Omental fat pad (tissue), 4 donors: ENCODE results near the gene CCN5. TPM values are rescaled to one million over a fixed set of nuclear protein-coding genes. Genes with fewer than 3 reads are reported as not detected.
"Not testable (repeated sequence)": the region's sequence is repeated elsewhere in the genome, so short reads cannot be mapped to it uniquely, and the experiment has no call there.

Experiments
- ATAC-seq: fragments of 150-250 bp; one replicate; pipeline ENCODE4 v1.9.1; 2016; ENCODE audit warnings: mild to moderate bottlenecking, moderate library complexity; ENCODE audit not compliant: low FRiP score
- DNase-seq: peaks from one replicate; pipeline ENCODE4 v3.0.0-alpha.2; 2019; ENCODE audit warnings: low spot score
- CTCF ChIP-seq, 3 donors: fragments of 450-650 bp; IDR thresholded peaks; one replicate each; pipeline ENCODE4 v1.5.1; 2016 to 2017; ENCODE audit warnings: antibody characterized with exemption in 3 of 3, mild to moderate bottlenecking in 3 of 3, moderate library complexity in 2 of 3
- total RNA-seq, 4 donors: library from RNA; depleted of rRNA; stranded (reverse); fragments of >200 nt; gene quantifications; one replicate each; pipeline ENCODE4 v1.1.0, GENCODE V29; 2016

CCN5 gene
- total RNA-seq, result 10 to 100 TPM; 25.9 to 81.7 (median 61.3) TPM

DNA sequence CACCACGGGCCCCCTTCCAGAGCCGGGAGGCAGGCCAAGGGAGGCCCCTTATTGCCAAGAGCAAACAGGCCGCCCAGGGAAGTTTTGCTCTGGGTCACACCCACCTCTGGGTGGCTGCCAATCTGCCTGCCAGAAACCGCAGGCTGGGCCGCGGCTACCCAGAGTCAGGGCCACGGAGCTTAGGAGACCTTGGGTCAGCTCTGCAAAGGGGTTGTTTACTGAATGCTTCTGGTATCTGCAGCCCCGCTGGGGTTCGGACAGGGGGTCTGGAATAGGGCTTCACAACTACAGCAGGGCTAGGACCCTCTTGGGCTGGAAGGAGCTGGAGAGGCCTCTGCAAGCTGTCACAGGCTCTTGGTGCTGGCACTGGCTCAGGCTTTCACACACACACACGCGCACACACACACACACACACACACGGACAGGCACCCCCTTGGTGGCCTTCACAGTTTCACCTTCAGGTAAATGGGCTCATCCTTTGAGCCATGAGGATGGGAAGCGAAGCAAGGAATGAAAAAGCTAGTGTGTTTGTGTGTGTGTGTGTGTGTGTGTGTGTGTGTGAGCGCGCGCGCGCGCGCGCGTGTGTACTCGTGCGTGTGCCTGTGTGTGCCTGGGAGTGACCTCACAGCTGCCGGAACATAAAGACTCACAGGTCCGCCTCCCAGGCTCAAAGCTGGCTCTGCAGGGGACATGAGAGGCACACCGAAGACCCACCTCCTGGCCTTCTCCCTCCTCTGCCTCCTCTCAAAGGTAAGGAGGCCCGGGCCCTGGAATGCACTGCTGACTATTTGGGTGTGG is at the start of gene CCN5:
CCN5 (plus strand) TSS at position 669 of the 798 bp plus-strand sequence; CDS start at position 691, 22 bp downstream.
- DNase-seq (no peak), ATAC-seq (peak; percentile 67)
- no peak for TF ChIP-seq CTCF (IDR thresholded peaks at IDR 0.05)

- no peak for DNase-seq
- ATAC-seq, result no peak
- TF ChIP-seq CTCF (IDR thresholded peaks at IDR 0.05), result no peak
These were observed 49.1 kb upstream of the CCN5 start for GRCh38 chr20:44666066-44666465.

DNA sequence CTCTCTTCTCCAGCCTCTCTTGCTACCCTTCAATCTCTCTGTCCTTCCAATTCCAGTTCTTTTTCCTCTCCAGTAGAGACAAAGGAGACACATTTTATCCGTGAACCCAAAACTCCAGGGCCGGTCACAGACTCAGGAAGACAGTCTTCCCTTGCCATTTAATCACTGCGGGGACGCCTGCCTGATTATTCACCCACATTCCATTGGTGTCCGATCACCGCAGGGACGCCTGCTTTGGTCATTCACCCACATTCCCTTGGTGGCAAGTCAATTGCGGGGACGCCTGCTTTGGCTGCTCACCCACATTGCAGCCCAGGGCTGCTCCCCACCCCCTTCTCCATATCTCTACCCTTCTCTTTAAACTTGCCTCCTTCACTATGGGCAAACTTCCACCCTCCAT is 44.3 kb upstream of the CCN5 start:
- not testable (repeated sequence) for DNase-seq, ATAC-seq

- DNase-seq, ATAC-seq: not testable (repeated sequence)
These were observed 43.6 kb upstream of the CCN5 start for GRCh38 chr20:44671541-44671940.

DNA sequence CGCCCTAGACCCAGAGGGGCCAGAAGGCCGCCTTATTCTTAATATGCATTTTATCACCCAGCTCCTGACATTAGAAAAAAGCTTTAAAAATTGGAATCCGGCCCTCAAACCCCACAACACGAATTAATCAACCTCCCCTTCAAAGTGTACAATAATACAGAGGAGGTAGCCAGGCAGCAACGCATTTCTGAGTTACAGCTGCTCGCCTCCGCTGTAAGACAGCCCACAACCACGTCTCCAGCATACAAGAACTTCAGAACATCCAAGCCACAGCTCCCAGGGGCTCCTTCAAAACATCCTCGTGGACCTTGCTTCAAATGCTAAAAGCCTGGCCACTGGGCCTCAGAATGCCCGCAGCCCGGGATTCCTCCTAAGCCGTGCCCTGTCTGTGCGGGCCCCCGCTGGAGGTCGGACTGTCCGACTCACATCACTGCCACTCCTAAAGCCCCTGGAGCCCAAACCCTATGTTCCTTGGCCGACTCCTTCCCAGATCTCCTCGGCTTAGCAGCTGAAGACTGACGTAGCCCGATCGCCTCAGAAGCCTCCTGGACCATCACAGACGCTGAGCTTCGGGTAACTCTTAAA is 42.8 kb upstream of the CCN5 start:
- not testable (repeated sequence) for ATAC-seq, DNase-seq

DNA sequence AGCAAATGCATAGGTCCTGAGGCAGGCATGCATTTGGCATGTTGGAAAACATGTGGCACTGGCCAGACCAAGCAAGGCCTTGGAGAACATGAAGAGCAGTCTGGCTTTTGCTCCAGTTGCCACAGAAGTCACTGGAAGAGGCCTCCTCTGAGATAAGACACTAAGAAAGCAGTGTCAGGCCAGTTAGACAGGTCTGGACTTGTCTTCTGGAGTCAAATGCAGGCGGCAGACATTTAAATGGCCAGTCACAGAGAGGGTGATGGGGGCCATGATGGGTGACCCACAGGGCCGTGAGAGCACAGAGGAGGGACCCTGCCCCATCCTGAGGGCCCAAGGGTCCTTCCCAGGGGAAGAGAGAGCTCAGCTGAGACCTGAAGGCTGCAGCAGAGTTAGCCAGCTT is 36.9 kb upstream of the CCN5 start:
- ATAC-seq (no peak), DNase-seq (no peak)
- TF ChIP-seq CTCF (IDR thresholded peaks at IDR 0.05), result no peak

GRCh38 chr20:44678990-44679611 is 36.1 kb upstream of the CCN5 start:
- no peak for TF ChIP-seq CTCF (IDR thresholded peaks at IDR 0.05)
- DNase-seq (no peak), ATAC-seq (no peak)

- no peak for ATAC-seq
- no peak for TF ChIP-seq CTCF (IDR thresholded peaks at IDR 0.05)
- no peak for DNase-seq
These were observed 33.2 kb upstream of the CCN5 start for GRCh38 chr20:44681796-44682566.
